OCI-LY7 (cell line): ENCODE measurements around the gene SAC3D1.

Experiments used
- EZH2phosphoT487 ChIP-seq: fragments of 200-600 bp; sonication (generic); IDR thresholded peaks from 2 replicates; pipeline ENCODE4 v1.6.1; 2018; ENCODE audit warnings: low read depth, borderline replicate concordance, mild to moderate bottlenecking, mixed run types, antibody characterized with exemption, low read length, moderate library complexity, mixed read lengths
- TF ChIP-seq, protein P1 (sequence below): fragments of 200-600 bp; sonication (generic); conservative IDR thresholded peaks from 2 replicates; pipeline ENCODE4 v1.5.1; 2014; ENCODE audit warnings: mild to moderate bottlenecking, antibody characterized with exemption, low read length, moderate library complexity, mixed read lengths

DNA sequence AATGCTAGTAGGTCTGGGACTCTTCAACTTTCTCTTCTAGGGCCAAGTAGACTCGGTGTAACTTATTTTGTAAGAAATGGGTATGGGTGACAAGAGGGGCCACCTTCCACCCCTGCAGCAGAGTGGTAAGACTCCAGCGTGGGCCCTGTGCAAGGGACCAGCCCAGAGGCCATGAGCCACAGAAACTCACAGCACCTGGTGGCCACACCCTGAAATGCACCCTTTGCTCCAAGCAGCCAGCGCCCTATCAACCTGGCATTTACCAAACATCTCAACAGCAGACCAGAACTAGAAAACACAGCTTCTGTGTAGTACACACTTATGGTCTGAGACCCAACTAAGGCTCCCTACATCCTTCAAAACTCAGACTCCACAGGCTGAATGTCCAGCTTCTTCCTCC, 37.1 kb downstream of the SAC3D1 start:
- TF ChIP-seq, protein P1, sequence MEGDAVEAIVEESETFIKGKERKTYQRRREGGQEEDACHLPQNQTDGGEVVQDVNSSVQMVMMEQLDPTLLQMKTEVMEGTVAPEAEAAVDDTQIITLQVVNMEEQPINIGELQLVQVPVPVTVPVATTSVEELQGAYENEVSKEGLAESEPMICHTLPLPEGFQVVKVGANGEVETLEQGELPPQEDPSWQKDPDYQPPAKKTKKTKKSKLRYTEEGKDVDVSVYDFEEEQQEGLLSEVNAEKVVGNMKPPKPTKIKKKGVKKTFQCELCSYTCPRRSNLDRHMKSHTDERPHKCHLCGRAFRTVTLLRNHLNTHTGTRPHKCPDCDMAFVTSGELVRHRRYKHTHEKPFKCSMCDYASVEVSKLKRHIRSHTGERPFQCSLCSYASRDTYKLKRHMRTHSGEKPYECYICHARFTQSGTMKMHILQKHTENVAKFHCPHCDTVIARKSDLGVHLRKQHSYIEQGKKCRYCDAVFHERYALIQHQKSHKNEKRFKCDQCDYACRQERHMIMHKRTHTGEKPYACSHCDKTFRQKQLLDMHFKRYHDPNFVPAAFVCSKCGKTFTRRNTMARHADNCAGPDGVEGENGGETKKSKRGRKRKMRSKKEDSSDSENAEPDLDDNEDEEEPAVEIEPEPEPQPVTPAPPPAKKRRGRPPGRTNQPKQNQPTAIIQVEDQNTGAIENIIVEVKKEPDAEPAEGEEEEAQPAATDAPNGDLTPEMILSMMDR: peak; percentile 81
- TF ChIP-seq EZH2phosphoT487: no peak
